Kidney epithelial cell (primary cell): ENCODE results near the gene MYO10. TPM values are rescaled to one million over a fixed set of nuclear protein-coding genes. Genes with fewer than 3 reads are reported as not detected.
"Not testable (repeated sequence)": the region's sequence is repeated elsewhere in the genome, so short reads cannot be mapped to it uniquely, and the experiment has no call there.

Experiments used
- DNase-seq: peaks from one replicate; pipeline ENCODE4 v3.0.0-alpha.2; 2010; ENCODE audit warnings: low read depth
- H3K27me3 ChIP-seq: 2 replicates; pipeline ENCODE4 v1.6.0; 2011; ENCODE audit warnings: low read length; ENCODE audit not compliant: control insufficient read depth, insufficient read depth
- H3K36me3 ChIP-seq: 2 replicates; pipeline ENCODE4 v1.5.1; 2011; ENCODE audit warnings: low read length; ENCODE audit not compliant: control insufficient read depth, insufficient read depth
- H3K4me3 ChIP-seq: 2 replicates; pipeline ENCODE4 v1.5.1; 2011; ENCODE audit warnings: low read depth, mild to moderate bottlenecking, control low read depth, low read length
- CTCF ChIP-seq: IDR thresholded peaks from 2 replicates; pipeline ENCODE4 v1.5.1; 2011; ENCODE audit warnings: mild to moderate bottlenecking, moderate library complexity, low read length, control low read depth, inconsistent platforms; ENCODE audit not compliant: insufficient read depth, poor library complexity, severe bottlenecking
- total RNA-seq: library from RNA; depleted of rRNA; stranded (reverse); fragments of >200 nt; gene quantifications from 2 replicates; pipeline ENCODE4 v1.2.3, GENCODE V29; 2015

MYO10 gene
- total RNA-seq, 1 donor from 2014 or later = 80.3 TPM

- no peak overlapping the region for H3K4me3 ChIP-seq
- no peaks in the 10 kb centered on the region for H3K36me3 ChIP-seq
- TF ChIP-seq CTCF = no peak
Measured at GRCh38 chr5:16660982-16661381, 275.1 kb downstream of the MYO10 start.

DNA sequence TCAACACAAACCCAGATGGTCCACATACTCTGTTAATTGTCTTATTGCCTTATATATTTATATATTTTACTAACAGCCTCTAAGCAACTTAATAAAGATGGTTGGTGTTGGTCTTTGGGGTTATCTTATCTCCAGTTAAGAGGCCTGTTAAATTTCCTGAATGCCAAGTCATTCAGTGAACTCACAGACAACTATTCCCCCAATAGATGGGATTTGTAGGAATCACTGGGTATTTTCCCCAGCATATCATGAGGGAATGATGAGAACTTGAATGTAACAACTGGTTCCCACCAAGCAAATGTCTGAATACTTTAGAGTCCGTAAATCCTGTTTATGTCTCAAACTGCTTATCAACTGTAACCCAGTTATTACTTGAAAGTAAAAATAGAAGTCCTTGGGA, 276.6 kb downstream of the MYO10 start:
- no peak for TF ChIP-seq CTCF
- no peak for DNase-seq
- H3K4me3 ChIP-seq = no peak overlapping the region
- no peaks in the 10 kb centered on the region for H3K36me3 ChIP-seq
- no peaks in the 10 kb centered on the region for H3K27me3 ChIP-seq

More at GRCh38 chr5:16660982-16661381, 275.1 kb downstream of the MYO10 start:
- DNase-seq = no peak
- no peaks in the 10 kb centered on the region for H3K27me3 ChIP-seq

DNA sequence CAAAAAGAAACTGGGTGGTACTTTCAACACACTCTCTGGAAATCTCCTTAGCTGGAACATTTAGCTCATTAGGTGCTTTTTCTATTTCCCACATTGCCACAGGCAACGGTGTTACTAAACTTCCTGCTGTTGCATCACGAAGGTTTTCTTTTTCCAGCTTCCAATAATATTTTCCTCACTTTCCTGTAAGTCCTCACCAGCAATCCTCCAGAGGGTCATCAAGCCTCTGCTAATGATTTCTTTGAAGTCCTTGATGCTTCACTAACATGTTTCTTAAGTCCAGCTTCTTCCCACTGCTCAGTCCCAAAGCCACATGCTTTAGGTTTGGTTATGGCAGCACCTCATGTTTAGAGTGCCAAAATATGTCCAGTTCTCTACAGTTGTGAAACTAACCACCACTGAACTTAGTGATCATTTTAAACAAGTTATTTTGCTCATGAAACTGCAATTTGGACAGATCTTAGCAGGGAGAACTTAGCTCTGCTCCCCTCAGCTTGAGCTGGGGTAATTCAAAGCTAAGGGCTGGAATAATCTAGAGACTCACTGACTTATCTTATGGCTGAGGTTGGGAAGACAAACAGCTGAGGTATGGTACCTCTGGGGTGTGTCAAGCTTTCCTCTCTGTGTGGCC, 279.4 kb downstream of the MYO10 start:
- no peak for DNase-seq
- Histone ChIP-seq H3K27me3 (no peaks in the 10 kb centered on the region), H3K4me3 (no peak overlapping the region), H3K36me3 (no peaks in the 10 kb centered on the region)
- no peak for TF ChIP-seq CTCF

- H3K4me3 ChIP-seq = no peak overlapping the region
- TF ChIP-seq CTCF = no peak
- no peaks in the 10 kb centered on the region for H3K36me3 ChIP-seq
- no peaks in the 10 kb centered on the region for H3K27me3 ChIP-seq
- DNase-seq = no peak
Measured at GRCh38 chr5:16654647-16655334, 281.3 kb downstream of the MYO10 start.

DNA sequence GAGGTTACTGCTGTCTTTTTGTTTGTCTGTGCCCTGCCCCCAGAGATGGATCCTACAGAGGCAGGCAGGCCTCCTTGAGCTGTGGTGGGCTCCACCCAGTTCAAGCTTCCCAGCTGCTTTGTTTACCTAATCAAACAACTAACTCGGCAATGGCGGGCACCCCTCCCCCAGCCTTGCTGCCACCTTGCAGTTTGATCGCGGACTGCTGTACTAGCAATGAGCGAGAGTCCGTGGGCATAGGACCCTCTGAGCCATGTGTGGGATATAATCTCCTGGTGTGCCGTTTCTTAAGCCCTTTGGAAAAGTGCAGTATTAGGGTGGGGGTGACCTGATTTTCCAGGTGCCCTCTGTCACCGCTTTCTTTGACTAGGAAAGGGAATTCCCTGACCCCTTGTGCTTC, 287.3 kb downstream of the MYO10 start:
- not testable (repeated sequence) for H3K4me3 ChIP-seq, H3K36me3 ChIP-seq, H3K27me3 ChIP-seq, DNase-seq

DNA sequence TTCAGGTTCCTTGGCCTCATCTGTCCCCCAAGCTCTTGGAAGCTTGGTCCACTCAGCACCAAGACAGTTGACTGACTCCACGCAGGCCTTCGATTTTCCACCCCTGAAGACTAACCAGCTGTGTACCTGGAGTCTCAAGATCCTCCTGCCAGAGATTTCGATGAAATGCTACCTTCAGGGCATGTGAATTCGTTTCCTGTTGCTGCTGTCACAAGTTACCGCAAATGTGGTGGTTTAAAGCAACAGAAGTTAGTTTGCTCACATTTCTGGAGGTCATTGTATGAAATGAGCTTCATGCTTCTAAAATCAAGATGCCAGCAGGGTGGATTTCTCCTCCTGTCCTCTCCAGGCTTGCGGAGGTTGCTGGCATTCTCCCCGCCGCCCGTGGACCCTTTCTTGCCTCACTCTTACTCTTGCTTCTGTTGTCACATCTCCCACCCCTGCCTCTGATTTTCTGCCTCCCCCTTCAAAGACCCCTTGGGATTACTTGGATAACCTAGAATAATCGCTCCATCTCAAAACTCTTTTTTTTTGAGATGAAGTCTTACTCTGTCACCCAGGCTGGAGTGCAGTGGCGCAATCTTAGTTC, 291.7 kb downstream of the MYO10 start:
- no peak overlapping the region for H3K4me3 ChIP-seq
- no peak for TF ChIP-seq CTCF
- DNase-seq = no peak
- H3K36me3 ChIP-seq = no peaks in the 10 kb centered on the region
- H3K27me3 ChIP-seq = no peaks in the 10 kb centered on the region
